ENCODE measurements around the gene PHC3. TPM values are rescaled to one million over a fixed set of nuclear protein-coding genes. Genes with fewer than 3 reads are reported as not detected.

PHC3 gene
- total and polyA plus RNA-seq, 2 of the 13 experiments (the other 11 are each of a cell fraction or from before 2014, with no cell fraction given), result 24.1 to 49.0 TPM

DNA sequence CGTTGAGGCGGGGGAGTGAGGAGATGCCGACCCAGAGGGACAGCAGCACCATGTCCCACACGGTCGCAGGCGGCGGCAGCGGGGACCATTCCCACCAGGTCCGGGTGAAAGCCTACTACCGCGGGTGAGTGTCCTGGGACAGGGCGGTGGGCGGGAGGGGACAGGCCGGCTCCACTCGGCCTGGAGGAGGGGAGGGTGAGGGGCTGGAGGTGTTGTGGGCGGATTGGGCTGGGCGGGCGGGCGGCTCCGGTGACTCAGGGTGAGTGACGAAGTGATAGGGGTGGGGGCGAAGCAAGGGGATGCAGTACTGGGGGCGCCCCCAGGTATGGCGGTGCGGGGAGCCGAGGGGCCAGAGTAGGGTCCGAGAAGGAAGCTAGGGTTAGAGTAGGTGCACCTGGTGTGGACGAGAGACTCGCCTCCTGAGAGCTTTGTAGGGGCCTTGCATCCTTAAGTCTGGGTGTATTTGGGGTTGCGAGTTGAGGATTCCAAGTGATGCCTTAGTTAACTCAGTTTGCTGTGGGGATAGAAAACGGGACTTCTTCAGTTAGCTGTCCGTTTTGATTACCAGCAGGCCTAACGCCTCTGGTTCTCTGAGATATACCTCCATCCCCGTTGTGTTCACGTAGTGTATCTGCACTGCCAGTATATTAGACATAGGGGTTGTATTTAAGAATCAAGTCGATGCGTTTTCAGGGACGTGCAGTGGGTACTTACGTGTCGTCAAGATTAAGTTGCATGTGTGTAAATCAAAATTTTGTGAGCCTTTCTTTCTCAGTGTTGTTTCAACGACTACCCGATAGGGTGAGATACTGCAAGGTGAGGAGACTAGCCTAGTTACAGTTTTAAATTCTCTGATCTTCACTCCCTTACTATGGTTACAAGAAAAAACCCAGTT is 41.4 kb upstream of the PHC3 start (continued):
- 0 out of 2 replicates have a peak, but pooled peaks have one; percentile 15 for TF ChIP-seq ZNF264 (CRISPR knock-in tag; IDR thresholded peaks at IDR 0.05)
- peak; percentile 32 for TF ChIP-seq ARID4A (CRISPR knock-in tag; IDR thresholded peaks at IDR 0.05; ENCODE audit: borderline replicate concordance)
- 0 out of 3 replicates have a peak, but pooled peaks have one; percentile 3 for TF ChIP-seq MXI1 (IDR thresholded peaks at IDR 0.05; ENCODE audit: borderline replicate concordance, low read depth, low read length)
- TF ChIP-seq ZSCAN9 (CRISPR knock-in tag; IDR thresholded peaks at IDR 0.05; ENCODE audit: borderline replicate concordance), result no peak
- no peak for TF ChIP-seq ZFP37 (CRISPR knock-in tag; IDR thresholded peaks at IDR 0.05; ENCODE audit: borderline replicate concordance)
- TF ChIP-seq, protein P1, sequence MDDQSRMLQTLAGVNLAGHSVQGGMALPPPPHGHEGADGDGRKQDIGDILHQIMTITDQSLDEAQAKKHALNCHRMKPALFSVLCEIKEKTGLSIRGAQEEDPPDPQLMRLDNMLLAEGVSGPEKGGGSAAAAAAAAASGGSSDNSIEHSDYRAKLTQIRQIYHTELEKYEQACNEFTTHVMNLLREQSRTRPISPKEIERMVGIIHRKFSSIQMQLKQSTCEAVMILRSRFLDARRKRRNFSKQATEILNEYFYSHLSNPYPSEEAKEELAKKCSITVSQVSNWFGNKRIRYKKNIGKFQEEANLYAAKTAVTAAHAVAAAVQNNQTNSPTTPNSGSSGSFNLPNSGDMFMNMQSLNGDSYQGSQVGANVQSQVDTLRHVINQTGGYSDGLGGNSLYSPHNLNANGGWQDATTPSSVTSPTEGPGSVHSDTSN (CRISPR knock-in tag; IDR thresholded peaks at IDR 0.05; ENCODE audit: borderline replicate concordance), result no peak
- peak; percentile 18; the same call in 1 of the 2 replicates for TF ChIP-seq PHF8 (CRISPR knock-in tag; IDR thresholded peaks at IDR 0.05)
- TF ChIP-seq LCORL (IDR thresholded peaks at IDR 0.05), result no peak
- TF ChIP-seq LCORL (CRISPR knock-in tag; IDR thresholded peaks at IDR 0.05), result 0 out of 2 replicates have a peak, but pooled peaks have one; percentile 36
- TF ChIP-seq ZSCAN21 (CRISPR knock-in tag; IDR thresholded peaks at IDR 0.05; ENCODE audit: borderline replicate concordance), result peak; percentile 7; the same call in 1 of the 2 replicates
- TF ChIP-seq, protein P2, sequence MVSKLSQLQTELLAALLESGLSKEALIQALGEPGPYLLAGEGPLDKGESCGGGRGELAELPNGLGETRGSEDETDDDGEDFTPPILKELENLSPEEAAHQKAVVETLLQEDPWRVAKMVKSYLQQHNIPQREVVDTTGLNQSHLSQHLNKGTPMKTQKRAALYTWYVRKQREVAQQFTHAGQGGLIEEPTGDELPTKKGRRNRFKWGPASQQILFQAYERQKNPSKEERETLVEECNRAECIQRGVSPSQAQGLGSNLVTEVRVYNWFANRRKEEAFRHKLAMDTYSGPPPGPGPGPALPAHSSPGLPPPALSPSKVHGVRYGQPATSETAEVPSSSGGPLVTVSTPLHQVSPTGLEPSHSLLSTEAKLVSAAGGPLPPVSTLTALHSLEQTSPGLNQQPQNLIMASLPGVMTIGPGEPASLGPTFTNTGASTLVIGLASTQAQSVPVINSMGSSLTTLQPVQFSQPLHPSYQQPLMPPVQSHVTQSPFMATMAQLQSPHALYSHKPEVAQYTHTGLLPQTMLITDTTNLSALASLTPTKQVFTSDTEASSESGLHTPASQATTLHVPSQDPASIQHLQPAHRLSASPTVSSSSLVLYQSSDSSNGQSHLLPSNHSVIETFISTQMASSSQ (IDR thresholded peaks at IDR 0.05; ENCODE audit: low read depth), result no peak
- TF ChIP-seq, protein P2 (CRISPR knock-in tag; IDR thresholded peaks at IDR 0.05; ENCODE audit: borderline replicate concordance), result no peak
- no peak for TF ChIP-seq ZFP36 (IDR thresholded peaks at IDR 0.05; ENCODE audit: borderline replicate concordance, low read depth, low read length, partially characterized antibody)
- 0 out of 2 replicates have a peak, but pooled peaks have one; percentile 9 for TF ChIP-seq ZNF746 (CRISPR knock-in tag; IDR thresholded peaks at IDR 0.05)
- no peak for TF ChIP-seq ZNF766 (CRISPR knock-in tag; IDR thresholded peaks at IDR 0.05; ENCODE audit: borderline replicate concordance)
- peak; percentile 50; the same call in 1 of the 2 replicates for TF ChIP-seq PITX1 (CRISPR knock-in tag; IDR thresholded peaks at IDR 0.05)
